Measurements from ENCODE around the gene CD3E. TPM values are rescaled to one million over a fixed set of nuclear protein-coding genes. Genes with fewer than 3 reads are reported as not detected.

CD3E gene
- total and polyA plus RNA-seq, 2 donors (not counting 3 experiments of a cell fraction or from before 2014, with no cell fraction given) = not detected

DNA sequence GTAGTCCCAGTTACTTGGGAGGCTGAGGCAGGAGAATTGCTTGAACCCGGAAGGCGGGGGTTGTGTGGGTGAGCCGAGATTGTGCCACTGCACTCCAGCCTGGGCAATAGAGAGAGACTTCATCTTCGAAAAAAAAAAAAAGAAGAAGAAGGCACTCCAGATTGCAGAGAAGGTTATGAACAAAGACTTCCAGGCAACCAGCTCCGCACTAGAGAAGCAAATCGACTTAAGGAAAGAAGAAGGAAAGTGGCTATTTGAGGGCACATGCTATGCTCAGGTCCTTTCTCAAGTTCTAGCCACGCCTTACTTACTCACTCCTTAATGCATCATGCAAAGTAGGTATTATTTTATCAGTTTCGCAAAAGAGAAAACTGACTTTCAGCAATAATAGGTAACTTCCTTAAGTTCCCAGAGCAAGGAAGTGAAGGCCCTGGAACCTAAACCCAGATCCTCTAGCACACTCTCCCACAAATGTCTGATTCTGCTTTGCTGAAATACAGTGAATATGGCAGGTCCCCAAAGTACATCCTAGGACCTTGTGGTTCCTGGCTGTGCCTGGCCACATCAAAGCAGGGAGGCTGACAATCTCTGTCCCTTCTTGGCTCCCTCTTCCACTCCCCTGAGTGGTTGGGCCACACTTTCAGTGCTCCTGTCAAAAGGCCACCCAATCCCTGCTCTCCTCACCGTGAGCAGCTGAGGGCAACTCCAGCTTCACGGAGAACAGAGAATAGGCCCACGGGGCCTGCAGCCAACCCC is 14.2 kb downstream of the CD3E start:
- FAIRE-seq = no peak
- Histone ChIP-seq H3K4me1 (ENCODE audit: control insufficient read depth, extremely low read depth, insufficient read depth, low read length) (no peaks in the 10 kb centered on the region), H3K27me3 (ENCODE audit: control insufficient read depth in 2 of 2, insufficient read depth in 2 of 2, low read length in 2 of 2) (peaks cover 8 to 14% of the 10 kb centered on the region in 2 experiments), H3K9me1 (replicated peaks; ENCODE audit: control insufficient read depth, extremely low read depth, insufficient read depth, low read length) (no peaks in the 10 kb centered on the region), H3K79me2 (ENCODE audit: control insufficient read depth, insufficient read depth, low read length) (no peaks in the 10 kb centered on the region), H3K4me3 (replicated peaks in 1 of 3; ENCODE audit: insufficient read depth in 1 of 3, low read depth in 1 of 3, low read length in 3 of 3) (no peak overlapping the region), H3K9ac (replicated peaks; ENCODE audit: extremely low read depth, insufficient read depth, low read length) (no peak overlapping the region), H3K36me3 (ENCODE audit: control insufficient read depth in 2 of 2, extremely low read depth in 1 of 2, insufficient read depth in 2 of 2, low read length in 2 of 2) (no peaks in the 10 kb centered on the region), H3K27ac (ENCODE audit: insufficient read depth, low read depth, low read length) (no peak overlapping the region), H3K9me3 (replicated peaks; ENCODE audit: control insufficient read depth, insufficient read depth, low read length) (no peaks in the 10 kb centered on the region), H3K4me2 (ENCODE audit: insufficient read depth, low read length) (no peak overlapping the region), H2AFZ (ENCODE audit: low read depth, low read length) (no peak overlapping the region), H4K20me1 (replicated peaks; ENCODE audit: control insufficient read depth, extremely low read depth, insufficient read depth, low read length) (peaks cover 2% of the 10 kb centered on the region)
- BruUV-seq (replicated peaks) = no TSS peak
- DNase-seq (ENCODE audit: low read depth, low spot score) = no peak
- ChIA-PET POLR2A (no interaction called here), CTCF (interaction anchor here (1.4 kb wide), 1 partner anchor 23 kb away, joined by 8 read pairs; no protein-coding TSS in a partner anchor)
- TF ChIP-seq MYC (IDR thresholded peaks at IDR 0.05; ENCODE audit: low read depth, low read length) = no peak
- TF ChIP-seq POLR2A (IDR thresholded peaks at IDR 0.05; ENCODE audit: low read depth, low read length) = no peak
- no peak for TF ChIP-seq JUN (IDR thresholded peaks at IDR 0.05; ENCODE audit: borderline replicate concordance, insufficient read depth, insufficient read length, low read depth)
- TF ChIP-seq POLR2AphosphoS5 (IDR thresholded peaks at IDR 0.05; ENCODE audit: insufficient read depth, low read depth, low read length) = no peak
- no peak for TF ChIP-seq FOS (IDR thresholded peaks at IDR 0.05; ENCODE audit: borderline replicate concordance, insufficient read depth, low read length)
- intact Hi-C loops (cut with micrococcal nuclease) (no loop called here), dilution Hi-C loops (cut with MboI; ENCODE audit: extremely low pct_ligation_motif_present, low sequenced_read_pairs) (no loop called here)

DNA sequence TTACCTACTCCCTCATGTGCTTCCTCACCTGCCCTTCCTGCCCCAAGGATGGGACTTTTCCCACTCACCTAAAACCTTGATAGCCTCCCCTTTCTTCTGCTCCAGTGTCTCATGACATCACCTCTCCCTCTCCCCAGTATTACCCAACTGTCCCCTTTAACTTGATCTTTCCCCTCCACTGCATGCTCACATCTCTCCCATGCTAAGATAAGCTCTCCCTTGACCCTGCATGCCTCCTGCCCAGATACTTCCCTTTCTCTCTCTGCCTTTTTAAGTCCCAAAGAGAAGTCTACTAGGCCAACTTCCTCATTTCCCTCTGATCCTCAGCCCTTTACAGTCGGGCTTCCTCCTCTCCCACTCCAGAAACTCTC is 14.8 kb downstream of the CD3E start:
- FAIRE-seq = no peak
- H3K36me3 ChIP-seq (ENCODE audit: control insufficient read depth in 2 of 2, extremely low read depth in 1 of 2, insufficient read depth in 2 of 2, low read length in 2 of 2) = no peaks in the 10 kb centered on the region
- intact Hi-C loops (cut with micrococcal nuclease) = no loop called here
- H3K27ac ChIP-seq (ENCODE audit: insufficient read depth, low read depth, low read length) = no peak overlapping the region
- no peak overlapping the region for H2AFZ ChIP-seq (ENCODE audit: low read depth, low read length)
- DNase-seq (ENCODE audit: low read depth, low spot score) = no peak
- H4K20me1 ChIP-seq (replicated peaks; ENCODE audit: control insufficient read depth, extremely low read depth, insufficient read depth, low read length) = peaks cover 2% of the 10 kb centered on the region
- dilution Hi-C loops (cut with MboI; ENCODE audit: extremely low pct_ligation_motif_present, low sequenced_read_pairs) = no loop called here
- H3K27me3 ChIP-seq (ENCODE audit: control insufficient read depth in 2 of 2, insufficient read depth in 2 of 2, low read length in 2 of 2) = peaks cover 3 to 12% of the 10 kb centered on the region in 2 experiments
- H3K4me2 ChIP-seq (ENCODE audit: insufficient read depth, low read length) = no peak overlapping the region
- no peak overlapping the region for H3K9ac ChIP-seq (replicated peaks; ENCODE audit: extremely low read depth, insufficient read depth, low read length)
- TF ChIP-seq EZH2 (IDR thresholded peaks at IDR 0.05; ENCODE audit: borderline replicate concordance, low read depth, low read length, severe bottlenecking) (no peak), JUN (IDR thresholded peaks at IDR 0.05; ENCODE audit: borderline replicate concordance, insufficient read depth, insufficient read length, low read depth) (no peak), MYC (IDR thresholded peaks at IDR 0.05; ENCODE audit: low read depth, low read length) (no peak), POLR2A (IDR thresholded peaks at IDR 0.05; ENCODE audit: low read depth, low read length) (no peak), POLR2AphosphoS5 (IDR thresholded peaks at IDR 0.05; ENCODE audit: insufficient read depth, low read depth, low read length) (no peak), GATA2 (IDR thresholded peaks at IDR 0.05; ENCODE audit: insufficient read depth, insufficient read length, low read depth, low read length) (no peak)
- TF ChIP-seq, protein P1, sequence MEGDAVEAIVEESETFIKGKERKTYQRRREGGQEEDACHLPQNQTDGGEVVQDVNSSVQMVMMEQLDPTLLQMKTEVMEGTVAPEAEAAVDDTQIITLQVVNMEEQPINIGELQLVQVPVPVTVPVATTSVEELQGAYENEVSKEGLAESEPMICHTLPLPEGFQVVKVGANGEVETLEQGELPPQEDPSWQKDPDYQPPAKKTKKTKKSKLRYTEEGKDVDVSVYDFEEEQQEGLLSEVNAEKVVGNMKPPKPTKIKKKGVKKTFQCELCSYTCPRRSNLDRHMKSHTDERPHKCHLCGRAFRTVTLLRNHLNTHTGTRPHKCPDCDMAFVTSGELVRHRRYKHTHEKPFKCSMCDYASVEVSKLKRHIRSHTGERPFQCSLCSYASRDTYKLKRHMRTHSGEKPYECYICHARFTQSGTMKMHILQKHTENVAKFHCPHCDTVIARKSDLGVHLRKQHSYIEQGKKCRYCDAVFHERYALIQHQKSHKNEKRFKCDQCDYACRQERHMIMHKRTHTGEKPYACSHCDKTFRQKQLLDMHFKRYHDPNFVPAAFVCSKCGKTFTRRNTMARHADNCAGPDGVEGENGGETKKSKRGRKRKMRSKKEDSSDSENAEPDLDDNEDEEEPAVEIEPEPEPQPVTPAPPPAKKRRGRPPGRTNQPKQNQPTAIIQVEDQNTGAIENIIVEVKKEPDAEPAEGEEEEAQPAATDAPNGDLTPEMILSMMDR (IDR thresholded peaks at IDR 0.05; ENCODE audit: extremely low read depth in 1 of 2, insufficient read depth in 1 of 2, low read depth in 1 of 2, low read length in 2 of 2) = no peak
- TF ChIP-seq, protein P2, sequence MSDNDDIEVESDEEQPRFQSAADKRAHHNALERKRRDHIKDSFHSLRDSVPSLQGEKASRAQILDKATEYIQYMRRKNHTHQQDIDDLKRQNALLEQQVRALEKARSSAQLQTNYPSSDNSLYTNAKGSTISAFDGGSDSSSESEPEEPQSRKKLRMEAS (IDR thresholded peaks at IDR 0.05; ENCODE audit: insufficient read depth, insufficient read length) = no peak
- ChIA-PET CTCF (no interaction called here), POLR2A (no interaction called here)
- H3K9me3 ChIP-seq (replicated peaks; ENCODE audit: control insufficient read depth, insufficient read depth, low read length) = no peaks in the 10 kb centered on the region
- H3K79me2 ChIP-seq (ENCODE audit: control insufficient read depth, insufficient read depth, low read length) = no peaks in the 10 kb centered on the region
- no TSS peak for BruUV-seq (replicated peaks)
- H3K4me1 ChIP-seq (ENCODE audit: control insufficient read depth, extremely low read depth, insufficient read depth, low read length) = no peaks in the 10 kb centered on the region
- no peaks in the 10 kb centered on the region for H3K9me1 ChIP-seq (replicated peaks; ENCODE audit: control insufficient read depth, extremely low read depth, insufficient read depth, low read length)
- H3K4me3 ChIP-seq (replicated peaks in 1 of 3; ENCODE audit: insufficient read depth in 1 of 3, low read depth in 1 of 3, low read length in 3 of 3) = no peak overlapping the region
